HG03469 (cell line): Measurements from ENCODE around the gene LGALSL.
"Not testable (repeated sequence)": the region's sequence is repeated elsewhere in the genome, so short reads cannot be mapped to it uniquely, and the experiment has no call there.

ENCODE experiments used
- ATAC-seq: cut with Tn5 transposase; IDR thresholded peaks from one replicate; pipeline ENCODE4 v1.9.1; 2021; ENCODE audit warnings: mild to moderate bottlenecking, moderate library complexity, moderate number of reproducible peaks; ENCODE audit not compliant: unreplicated experiment

The LGALSL gene

GRCh38 chr2:64442277-64442676 is 11.7 kb upstream of the LGALSL start:
- ATAC-seq: no peak

- no peak for ATAC-seq
These were observed 11.0 kb upstream of the LGALSL start for GRCh38 chr2:64442801-64443429.

GRCh38 chr2:64445970-64446369 is 8.0 kb upstream of the LGALSL start:
- ATAC-seq: not testable (repeated sequence)

GRCh38 chr2:64447317-64448040 is 6.5 kb upstream of the LGALSL start:
- no peak for ATAC-seq

GRCh38 chr2:64448041-64448426 is 5.9 kb upstream of the LGALSL start:
- ATAC-seq: no peak

GRCh38 chr2:64451051-64451450 is 2.9 kb upstream of the LGALSL start:
- ATAC-seq: no peak

GRCh38 chr2:64454386-64455332 is 697 bp downstream of the LGALSL start:
- ATAC-seq: peak; percentile 30

GRCh38 chr2:64455545-64455944 is 1.6 kb downstream of the LGALSL start:
- no peak for ATAC-seq

GRCh38 chr2:64456293-64456692 is 2.3 kb downstream of the LGALSL start:
- ATAC-seq: no peak

GRCh38 chr2:64457524-64457923 is 3.6 kb downstream of the LGALSL start:
- no peak for ATAC-seq

GRCh38 chr2:64459575-64459974 is 5.6 kb downstream of the LGALSL start:
- no peak for ATAC-seq

- no peak for ATAC-seq
These were observed 6.4 kb downstream of the LGALSL start for GRCh38 chr2:64460330-64460729.

GRCh38 chr2:64461271-64462058 is 7.5 kb downstream of the LGALSL start:
- no peak for ATAC-seq

GRCh38 chr2:64462171-64462570 is 8.2 kb downstream of the LGALSL start:
- no peak for ATAC-seq

- ATAC-seq: no peak
These were observed 9.2 kb downstream of the LGALSL start for GRCh38 chr2:64462940-64463700.

- no peak for ATAC-seq
These were observed 9.8 kb downstream of the LGALSL start for GRCh38 chr2:64463781-64464180.

GRCh38 chr2:64466478-64467085 is 12.6 kb downstream of the LGALSL start:
- ATAC-seq: no peak

GRCh38 chr2:64467096-64467843 is 13.3 kb downstream of the LGALSL start:
- no peak for ATAC-seq

GRCh38 chr2:64469261-64469660 is 15.3 kb downstream of the LGALSL start:
- ATAC-seq: no peak
